HCT116 (cell line): ENCODE results near the gene ECT2.

Experiments
- CEBPB ChIP-seq: IDR thresholded peaks from 2 replicates; pipeline ENCODE4 v1.6.1; 2012; ENCODE audit warnings: low read depth
- EZH2 ChIP-seq: fragments of 200-600 bp; sonication (generic); IDR thresholded peaks from 2 replicates; pipeline ENCODE4 v1.6.1; 2017; ENCODE audit warnings: antibody characterized with exemption, mixed run types
- TF ChIP-seq, protein P1 (sequence below): IDR thresholded peaks from 2 replicates; pipeline ENCODE4 v1.6.1; 2012

DNA sequence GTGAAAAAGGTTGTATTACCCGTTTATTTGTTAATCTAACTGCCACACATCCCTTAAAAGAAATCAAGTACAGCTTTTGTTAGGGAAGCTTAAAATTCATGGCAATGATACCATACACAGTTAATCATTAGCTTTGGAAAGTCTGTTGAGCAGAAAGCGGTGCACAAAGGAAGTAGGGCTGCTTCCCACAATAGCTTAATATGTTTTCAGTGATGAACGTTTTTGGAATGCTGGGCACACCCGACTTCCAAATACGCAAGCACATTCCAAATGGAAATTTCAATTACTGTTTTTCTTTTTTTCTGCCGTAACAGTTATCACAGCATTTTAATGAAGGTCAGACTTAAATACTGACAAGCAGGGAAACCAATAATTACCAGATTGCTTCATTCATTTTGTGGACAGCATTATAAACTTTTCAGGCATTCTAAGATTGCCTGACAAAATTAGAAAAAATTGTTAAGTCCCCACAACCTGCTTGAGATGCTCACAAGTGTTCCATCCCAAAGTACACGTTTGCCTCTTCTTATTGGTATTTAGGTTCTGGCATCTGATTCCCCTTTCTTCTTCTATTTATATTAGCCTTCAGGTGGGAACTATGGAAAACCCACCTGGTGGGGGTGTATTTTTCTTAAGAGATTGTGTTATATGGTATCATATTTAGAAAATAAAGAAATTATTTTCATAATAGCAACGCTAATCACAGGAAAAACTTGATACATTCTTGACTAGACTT is 1.1 kb upstream of the ECT2 start:
- TF ChIP-seq, protein P1, sequence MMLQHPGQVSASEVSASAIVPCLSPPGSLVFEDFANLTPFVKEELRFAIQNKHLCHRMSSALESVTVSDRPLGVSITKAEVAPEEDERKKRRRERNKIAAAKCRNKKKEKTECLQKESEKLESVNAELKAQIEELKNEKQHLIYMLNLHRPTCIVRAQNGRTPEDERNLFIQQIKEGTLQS, result no peak
- TF ChIP-seq EZH2 (no peak), CEBPB (no peak)
